GM23248 (cell line): ENCODE results near the gene NGEF.

Experiments
- EZH2 ChIP-seq: fragments of 200-600 bp; sonication (generic); IDR thresholded peaks from 2 replicates; pipeline ENCODE4 v1.6.1; 2018; ENCODE audit warnings: antibody characterized with exemption, mild to moderate bottlenecking; ENCODE audit not compliant: insufficient read depth, poor library complexity, severe bottlenecking
- EZH2phosphoT487 ChIP-seq: fragments of 200-600 bp; sonication (generic); IDR thresholded peaks from 2 replicates; pipeline ENCODE4 v1.6.1; 2018; ENCODE audit warnings: antibody characterized with exemption, moderate library complexity, mild to moderate bottlenecking, low read depth; ENCODE audit not compliant: insufficient read depth

GRCh38 chr2:232871835-232872736 lies 141.0 kb downstream of the NGEF start:
- no peak for TF ChIP-seq EZH2
- TF ChIP-seq EZH2phosphoT487, result no peak
